ENCODE data around the gene MSL1. TPM values are rescaled to one million over a fixed set of nuclear protein-coding genes. Genes with fewer than 3 reads are reported as not detected.
"Not testable (repeated sequence)": the region's sequence is repeated elsewhere in the genome, so short reads cannot be mapped to it uniquely, and the experiment has no call there.

The MSL1 gene
- total RNA-seq, 1 experiment from 2014 or later, result 96.3 TPM

DNA sequence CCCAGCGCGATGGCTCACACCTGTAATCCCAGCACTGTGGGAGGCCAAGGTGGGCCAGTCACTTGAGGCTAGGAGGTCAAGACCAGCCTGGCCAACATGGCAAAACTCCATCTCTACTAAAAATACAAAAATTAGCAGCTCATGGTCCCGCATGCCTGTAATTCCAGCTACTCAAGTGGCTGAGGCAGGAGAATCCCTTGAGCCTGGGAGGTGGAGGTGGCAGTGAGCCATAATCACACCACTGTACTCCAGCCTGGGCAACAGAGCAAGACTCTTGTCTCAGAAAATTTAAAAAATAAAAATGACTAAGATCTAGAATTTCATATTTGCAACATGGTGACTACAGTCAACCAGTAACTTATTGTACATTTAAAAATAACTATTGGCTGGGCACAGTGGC, 21.4 kb downstream of the MSL1 start:
- DNase-seq (ENCODE audit: low read depth, low spot score); in situ Hi-C loops (cut with HindIII; ENCODE audit: low pct_unique_long_range_greater_than_20kb, low sequenced_read_pairs); H3K9me3 ChIP-seq (ENCODE audit: control insufficient read depth, insufficient read depth, low read depth, low read length); intact Hi-C loops (cut with micrococcal nuclease; ENCODE audit: unreplicated experiment); H3K27me3 ChIP-seq (ENCODE audit: control insufficient read depth, insufficient read depth, low read length); H3K27ac ChIP-seq (ENCODE audit: low read length); BruUV-seq (replicated peaks); H3K4me3 ChIP-seq (ENCODE audit: low read depth in 2 of 2, low read length in 2 of 2); ATAC-seq: not testable (repeated sequence)
- ChIA-PET POLR2A (interaction anchor here (0.6 to 0.7 kb wide), 4 partner anchors 25 to 132 kb away, joined by 3 to 7 read pairs (median 4); no protein-coding TSS in a partner anchor), CTCF (interaction anchor here (0.6 kb wide), 1 partner anchor 53 kb away, joined by 5 read pairs; no protein-coding TSS in a partner anchor)
- H3K36me3 ChIP-seq (ENCODE audit: control insufficient read depth, insufficient read depth, low read length), result peaks cover 17% of the 10 kb centered on the region
- H3K4me1 ChIP-seq (ENCODE audit: control insufficient read depth, insufficient read depth, low read length), result peaks cover 15% of the 10 kb centered on the region

- Histone ChIP-seq H3K36me3 (ENCODE audit: control insufficient read depth, insufficient read depth, low read length) (peaks cover 17% of the 10 kb centered on the region), H3K9me3 (ENCODE audit: control insufficient read depth, insufficient read depth, low read depth, low read length) (no peaks in the 10 kb centered on the region), H3K27me3 (ENCODE audit: control insufficient read depth, insufficient read depth, low read length) (no peaks in the 10 kb centered on the region), H3K4me3 (ENCODE audit: low read depth in 2 of 2, low read length in 2 of 2) (no peak overlapping the region), H3K27ac (ENCODE audit: low read length) (no peak overlapping the region), H3K4me1 (ENCODE audit: control insufficient read depth, insufficient read depth, low read length) (peaks cover 10% of the 10 kb centered on the region)
- ATAC-seq (no peak), DNase-seq (ENCODE audit: low read depth, low spot score) (no peak)
- no TSS peak for BruUV-seq (replicated peaks)
- CTCF ChIA-PET, result interaction anchor here (0.7 kb wide), 1 partner anchor 54 kb away, joined by 4 read pairs; no protein-coding TSS in a partner anchor
- POLR2A ChIA-PET, result no interaction called here
- intact Hi-C loops (cut with micrococcal nuclease; ENCODE audit: unreplicated experiment) (no loop called here), in situ Hi-C loops (cut with HindIII; ENCODE audit: low pct_unique_long_range_greater_than_20kb, low sequenced_read_pairs) (no loop called here)
- TF ChIP-seq POLR2AphosphoS5 (IDR thresholded peaks at IDR 0.05; ENCODE audit: low read depth, low read length) (no peak), TCF7L2 (IDR thresholded peaks at IDR 0.05; ENCODE audit: low read depth, low read length) (no peak), SIN3A (IDR thresholded peaks at IDR 0.05; ENCODE audit: borderline replicate concordance, insufficient read depth, low read depth, low read length) (no peak)
These were observed 23.7 kb downstream of the MSL1 start for GRCh38 chr17:40145476-40145875.

DNA sequence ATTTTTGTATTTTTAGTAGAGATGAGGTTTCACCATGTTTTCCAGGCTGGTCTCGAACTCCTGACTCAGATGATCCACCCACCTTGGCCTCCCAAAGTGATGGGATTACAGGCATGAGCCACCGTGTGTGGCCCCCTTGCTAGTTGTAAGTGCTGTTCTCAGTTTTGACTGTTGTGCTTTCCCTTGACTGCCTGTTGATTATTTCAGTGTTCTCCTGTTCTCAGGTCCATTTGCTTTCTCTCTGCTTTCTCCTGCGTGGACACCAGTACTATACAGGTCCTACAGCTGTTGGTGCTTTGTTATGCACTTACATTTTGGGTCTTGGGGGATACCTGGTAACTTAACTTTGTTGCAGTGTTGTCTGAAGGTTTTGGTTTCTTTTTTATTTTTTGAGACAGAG, 26.8 kb downstream of the MSL1 start:
- no TSS peak for BruUV-seq (replicated peaks)
- Histone ChIP-seq H3K4me1 (ENCODE audit: control insufficient read depth, insufficient read depth, low read length) (no peaks in the 10 kb centered on the region), H3K9me3 (ENCODE audit: control insufficient read depth, insufficient read depth, low read depth, low read length) (no peaks in the 10 kb centered on the region), H3K27ac (ENCODE audit: low read length) (no peak overlapping the region), H3K4me3 (ENCODE audit: low read depth in 2 of 2, low read length in 2 of 2) (no peak overlapping the region), H3K36me3 (ENCODE audit: control insufficient read depth, insufficient read depth, low read length) (peaks cover 13% of the 10 kb centered on the region), H3K27me3 (ENCODE audit: control insufficient read depth, insufficient read depth, low read length) (no peaks in the 10 kb centered on the region)
- no peak for TF ChIP-seq SIN3A (IDR thresholded peaks at IDR 0.05; ENCODE audit: borderline replicate concordance, insufficient read depth, low read depth, low read length)
- no peak for TF ChIP-seq REST (IDR thresholded peaks at IDR 0.05; ENCODE audit: insufficient read depth in 1 of 2, low read depth in 2 of 2, low read length in 1 of 2)
- TF ChIP-seq POLR2AphosphoS5 (IDR thresholded peaks at IDR 0.05; ENCODE audit: low read depth, low read length), result no peak
- no peak for TF ChIP-seq TCF7L2 (IDR thresholded peaks at IDR 0.05; ENCODE audit: low read depth, low read length)
- in situ Hi-C loops (cut with HindIII; ENCODE audit: low pct_unique_long_range_greater_than_20kb, low sequenced_read_pairs), result no loop called here
- intact Hi-C loops (cut with micrococcal nuclease; ENCODE audit: unreplicated experiment), result no loop called here
- no peak for DNase-seq (ENCODE audit: low read depth, low spot score)
- ChIA-PET POLR2A (interaction anchor here (0.5 kb wide), 1 partner anchor 8 kb away, joined by 5 read pairs; the partner anchor contains the start of gene CASC3), CTCF (interaction anchor here (0.7 kb wide), 1 partner anchor 114 kb away, joined by 3 read pairs; no protein-coding TSS in a partner anchor)
- no peak for ATAC-seq

Data from Panc1 (cell line).